ENCODE data around the gene NIT1. TPM values are rescaled to one million over a fixed set of nuclear protein-coding genes. Genes with fewer than 3 reads are reported as not detected.

NIT1 gene
- total and polyA plus RNA-seq, 9 of the 15 experiments (the other 6 are each of a cell fraction or from before 2014, with no cell fraction given) = 18.4 to 76.0 (median 33.7) TPM

DNA sequence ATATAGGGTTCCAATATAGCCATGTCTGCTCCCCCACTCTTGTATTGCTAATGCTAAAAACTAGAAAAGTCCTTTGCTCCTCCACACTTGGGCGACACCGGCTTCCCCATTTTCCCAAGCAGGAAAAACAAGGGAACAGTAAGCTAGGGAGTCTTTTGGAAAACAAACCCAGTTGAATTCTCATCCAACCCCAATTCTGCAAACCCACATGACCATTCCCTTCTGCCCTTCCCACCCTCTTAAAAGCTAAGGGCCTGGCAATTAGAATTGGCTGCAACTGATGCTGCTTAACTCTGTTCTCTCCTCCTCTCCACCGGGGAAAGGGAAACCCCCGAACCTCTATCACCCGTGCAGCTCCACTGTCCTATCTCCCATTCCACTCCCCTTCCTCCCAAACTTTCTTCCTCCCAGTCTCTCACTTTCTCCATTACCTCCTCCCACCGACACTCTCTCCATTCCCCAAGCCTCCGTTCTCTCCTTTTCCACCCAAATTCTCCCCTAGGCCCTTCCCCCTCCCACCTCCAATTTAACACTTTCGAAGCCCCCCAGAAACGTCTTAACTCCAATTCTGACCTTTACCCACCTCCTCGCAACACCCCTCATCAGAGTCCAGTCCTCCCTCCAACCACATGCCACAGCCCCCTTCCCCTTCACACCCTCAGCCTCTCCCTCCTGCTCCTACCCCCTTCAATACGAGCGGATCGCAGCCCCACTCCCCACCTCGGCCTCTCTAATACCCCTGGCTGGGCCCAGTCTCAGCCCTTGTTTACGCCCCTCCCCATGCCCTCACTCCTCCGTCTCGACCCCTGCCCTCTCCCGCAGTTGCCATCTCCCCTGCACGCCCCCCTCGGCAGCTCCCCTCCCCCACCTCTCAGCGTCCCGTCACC is 13.9 kb downstream of the NIT1 start (continued):
- TF ChIP-seq HSF4 (CRISPR knock-in tag; IDR thresholded peaks at IDR 0.05; ENCODE audit: borderline replicate concordance) (no peak), BRCA1 (IDR thresholded peaks at IDR 0.05) (no peak), BRCA1 (CRISPR knock-in tag; IDR thresholded peaks at IDR 0.05) (no peak), HNRNPLL (IDR thresholded peaks at IDR 0.05; ENCODE audit: low read depth, low read length, poor library complexity, severe bottlenecking) (no peak), MCM5 (IDR thresholded peaks at IDR 0.05; ENCODE audit: low read depth) (no peak), NRF1 (conservative IDR thresholded peaks at IDR 0.05 in 1 of 2, IDR thresholded peaks at IDR 0.05 in 1 of 2) (no peak), RFX5 (IDR thresholded peaks at IDR 0.05; ENCODE audit: low read depth, low read length) (no peak), CXXC5 (CRISPR knock-in tag; IDR thresholded peaks at IDR 0.05) (no peak), DPF2 (IDR thresholded peaks at IDR 0.05) (peak; percentile 70; the same call in 1 of the 2 replicates), CREB1 (IDR thresholded peaks at IDR 0.05) (no peak), CREB1 (CRISPR knock-in tag; IDR thresholded peaks at IDR 0.05) (no peak), SP2 (IDR thresholded peaks at IDR 0.05; ENCODE audit: extremely low read depth, low read depth, low read length, poor library complexity, severe bottlenecking) (no peak), FOXK1 (CRISPR knock-in tag; IDR thresholded peaks at IDR 0.05; ENCODE audit: borderline replicate concordance) (no peak), HMG20A (CRISPR knock-in tag; conservative IDR thresholded peaks at IDR 0.05) (no peak), ZNF75A (CRISPR knock-in tag; IDR thresholded peaks at IDR 0.05) (no peak), BMI1 (IDR thresholded peaks at IDR 0.05; ENCODE audit: low read length) (no peak), CBX3 (IDR thresholded peaks at IDR 0.05; ENCODE audit: borderline replicate concordance in 1 of 2, low read length in 2 of 2) (no peak), EHMT2 (IDR thresholded peaks at IDR 0.05) (peak; percentile 32; the same call in 1 of the 2 replicates), ZC3H11A (IDR thresholded peaks at IDR 0.05; ENCODE audit: low read depth, low read length) (no peak)
- TF ChIP-seq, protein P1, sequence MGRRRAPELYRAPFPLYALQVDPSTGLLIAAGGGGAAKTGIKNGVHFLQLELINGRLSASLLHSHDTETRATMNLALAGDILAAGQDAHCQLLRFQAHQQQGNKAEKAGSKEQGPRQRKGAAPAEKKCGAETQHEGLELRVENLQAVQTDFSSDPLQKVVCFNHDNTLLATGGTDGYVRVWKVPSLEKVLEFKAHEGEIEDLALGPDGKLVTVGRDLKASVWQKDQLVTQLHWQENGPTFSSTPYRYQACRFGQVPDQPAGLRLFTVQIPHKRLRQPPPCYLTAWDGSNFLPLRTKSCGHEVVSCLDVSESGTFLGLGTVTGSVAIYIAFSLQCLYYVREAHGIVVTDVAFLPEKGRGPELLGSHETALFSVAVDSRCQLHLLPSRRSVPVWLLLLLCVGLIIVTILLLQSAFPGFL (CRISPR knock-in tag; IDR thresholded peaks at IDR 0.05) = no peak
- TF ChIP-seq, protein P2, sequence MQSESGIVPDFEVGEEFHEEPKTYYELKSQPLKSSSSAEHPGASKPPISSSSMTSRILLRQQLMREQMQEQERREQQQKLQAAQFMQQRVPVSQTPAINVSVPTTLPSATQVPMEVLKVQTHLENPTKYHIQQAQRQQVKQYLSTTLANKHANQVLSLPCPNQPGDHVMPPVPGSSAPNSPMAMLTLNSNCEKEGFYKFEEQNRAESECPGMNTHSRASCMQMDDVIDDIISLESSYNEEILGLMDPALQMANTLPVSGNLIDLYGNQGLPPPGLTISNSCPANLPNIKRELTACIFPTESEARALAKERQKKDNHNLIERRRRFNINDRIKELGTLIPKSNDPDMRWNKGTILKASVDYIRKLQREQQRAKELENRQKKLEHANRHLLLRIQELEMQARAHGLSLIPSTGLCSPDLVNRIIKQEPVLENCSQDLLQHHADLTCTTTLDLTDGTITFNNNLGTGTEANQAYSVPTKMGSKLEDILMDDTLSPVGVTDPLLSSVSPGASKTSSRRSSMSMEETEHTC (IDR thresholded peaks at IDR 0.05) = no peak
- TF ChIP-seq, protein P3, sequence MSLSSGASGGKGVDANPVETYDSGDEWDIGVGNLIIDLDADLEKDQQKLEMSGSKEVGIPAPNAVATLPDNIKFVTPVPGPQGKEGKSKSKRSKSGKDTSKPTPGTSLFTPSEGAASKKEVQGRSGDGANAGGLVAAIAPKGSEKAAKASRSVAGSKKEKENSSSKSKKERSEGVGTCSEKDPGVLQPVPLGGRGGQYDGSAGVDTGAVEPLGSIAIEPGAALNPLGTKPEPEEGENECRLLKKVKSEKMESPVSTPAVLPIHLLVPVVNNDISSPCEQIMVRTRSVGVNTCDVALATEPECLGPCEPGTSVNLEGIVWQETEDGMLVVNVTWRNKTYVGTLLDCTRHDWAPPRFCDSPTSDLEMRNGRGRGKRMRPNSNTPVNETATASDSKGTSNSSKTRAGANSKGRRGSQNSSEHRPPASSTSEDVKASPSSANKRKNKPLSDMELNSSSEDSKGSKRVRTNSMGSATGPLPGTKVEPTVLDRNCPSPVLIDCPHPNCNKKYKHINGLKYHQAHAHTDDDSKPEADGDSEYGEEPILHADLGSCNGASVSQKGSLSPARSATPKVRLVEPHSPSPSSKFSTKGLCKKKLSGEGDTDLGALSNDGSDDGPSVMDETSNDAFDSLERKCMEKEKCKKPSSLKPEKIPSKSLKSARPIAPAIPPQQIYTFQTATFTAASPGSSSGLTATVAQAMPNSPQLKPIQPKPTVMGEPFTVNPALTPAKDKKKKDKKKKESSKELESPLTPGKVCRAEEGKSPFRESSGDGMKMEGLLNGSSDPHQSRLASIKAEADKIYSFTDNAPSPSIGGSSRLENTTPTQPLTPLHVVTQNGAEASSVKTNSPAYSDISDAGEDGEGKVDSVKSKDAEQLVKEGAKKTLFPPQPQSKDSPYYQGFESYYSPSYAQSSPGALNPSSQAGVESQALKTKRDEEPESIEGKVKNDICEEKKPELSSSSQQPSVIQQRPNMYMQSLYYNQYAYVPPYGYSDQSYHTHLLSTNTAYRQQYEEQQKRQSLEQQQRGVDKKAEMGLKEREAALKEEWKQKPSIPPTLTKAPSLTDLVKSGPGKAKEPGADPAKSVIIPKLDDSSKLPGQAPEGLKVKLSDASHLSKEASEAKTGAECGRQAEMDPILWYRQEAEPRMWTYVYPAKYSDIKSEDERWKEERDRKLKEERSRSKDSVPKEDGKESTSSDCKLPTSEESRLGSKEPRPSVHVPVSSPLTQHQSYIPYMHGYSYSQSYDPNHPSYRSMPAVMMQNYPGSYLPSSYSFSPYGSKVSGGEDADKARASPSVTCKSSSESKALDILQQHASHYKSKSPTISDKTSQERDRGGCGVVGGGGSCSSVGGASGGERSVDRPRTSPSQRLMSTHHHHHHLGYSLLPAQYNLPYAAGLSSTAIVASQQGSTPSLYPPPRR (CRISPR knock-in tag; IDR thresholded peaks at IDR 0.05; ENCODE audit: borderline replicate concordance) = no peak

Measured in K562 (cell line).